Measurements from ENCODE around the gene SLCO3A1.

DNA sequence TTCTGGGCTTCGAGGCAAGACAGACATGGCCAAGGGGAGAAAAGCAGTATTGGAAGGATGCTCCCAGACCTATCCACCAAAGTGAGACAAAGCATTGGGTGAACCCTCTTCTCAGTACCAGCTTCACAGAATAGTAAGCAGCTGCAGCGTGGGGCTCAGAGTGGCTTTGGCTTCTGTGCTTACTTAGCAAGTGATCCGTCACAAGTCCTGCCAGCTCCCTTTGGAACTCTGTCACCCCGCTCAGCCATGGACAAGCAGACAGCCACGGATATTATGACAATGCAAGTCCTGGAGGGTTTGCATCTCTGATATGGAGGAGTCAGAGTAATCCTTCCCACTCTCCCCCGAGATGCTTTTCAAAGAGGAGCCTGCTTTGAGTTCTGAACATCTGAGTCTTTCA lies 90.8 kb downstream of the SLCO3A1 start:
- TF ChIP-seq, protein P1, sequence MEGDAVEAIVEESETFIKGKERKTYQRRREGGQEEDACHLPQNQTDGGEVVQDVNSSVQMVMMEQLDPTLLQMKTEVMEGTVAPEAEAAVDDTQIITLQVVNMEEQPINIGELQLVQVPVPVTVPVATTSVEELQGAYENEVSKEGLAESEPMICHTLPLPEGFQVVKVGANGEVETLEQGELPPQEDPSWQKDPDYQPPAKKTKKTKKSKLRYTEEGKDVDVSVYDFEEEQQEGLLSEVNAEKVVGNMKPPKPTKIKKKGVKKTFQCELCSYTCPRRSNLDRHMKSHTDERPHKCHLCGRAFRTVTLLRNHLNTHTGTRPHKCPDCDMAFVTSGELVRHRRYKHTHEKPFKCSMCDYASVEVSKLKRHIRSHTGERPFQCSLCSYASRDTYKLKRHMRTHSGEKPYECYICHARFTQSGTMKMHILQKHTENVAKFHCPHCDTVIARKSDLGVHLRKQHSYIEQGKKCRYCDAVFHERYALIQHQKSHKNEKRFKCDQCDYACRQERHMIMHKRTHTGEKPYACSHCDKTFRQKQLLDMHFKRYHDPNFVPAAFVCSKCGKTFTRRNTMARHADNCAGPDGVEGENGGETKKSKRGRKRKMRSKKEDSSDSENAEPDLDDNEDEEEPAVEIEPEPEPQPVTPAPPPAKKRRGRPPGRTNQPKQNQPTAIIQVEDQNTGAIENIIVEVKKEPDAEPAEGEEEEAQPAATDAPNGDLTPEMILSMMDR (IDR thresholded peaks at IDR 0.05) = no peak
- no peak for TF ChIP-seq POLR2A (IDR thresholded peaks at IDR 0.05)
